ENCODE measurements around the gene ADM. TPM values are rescaled to one million over a fixed set of nuclear protein-coding genes. Genes with fewer than 3 reads are reported as not detected.

Gene ADM
- total RNA-seq, 1 experiment from 2014 or later = 87.2 TPM

DNA sequence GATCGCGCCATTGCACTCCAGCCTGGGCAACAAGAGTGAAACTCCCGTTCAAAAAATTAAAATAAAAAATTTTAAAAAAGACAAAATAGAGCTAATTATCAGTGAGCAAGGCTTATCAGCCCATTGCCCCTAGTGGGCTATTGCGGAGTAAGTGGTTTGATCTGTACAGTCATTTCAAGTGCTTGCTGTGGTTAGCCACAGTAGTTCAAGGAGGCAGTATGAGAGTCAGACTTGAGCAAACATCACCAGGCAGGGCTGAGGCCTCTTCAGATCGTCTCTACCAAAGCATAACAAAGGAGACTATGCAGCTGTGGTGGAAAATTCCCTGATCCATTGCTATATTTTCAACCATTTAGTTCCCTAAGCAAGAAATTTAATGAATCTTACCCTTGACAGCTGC, 6.5 kb upstream of the ADM start:
- Histone ChIP-seq H3K4me2 (ENCODE audit: low read length) (peak overlapping the region; percentile 5; the same call in 1 of the 2 replicates), H3K27me3 (ENCODE audit: insufficient read depth, low read length) (no peaks in the 10 kb centered on the region), H3K4me1 (ENCODE audit: control insufficient read depth in 1 of 2, insufficient read depth in 2 of 2, low read length in 2 of 2) (peaks cover 22 to 33% of the 10 kb centered on the region in 2 experiments), H3K9ac (ENCODE audit: low read length) (no peak overlapping the region), H2AFZ (ENCODE audit: low read depth, low read length, poor library complexity, severe bottlenecking) (no peak overlapping the region), H3K79me2 (ENCODE audit: insufficient read depth, low read length) (peaks cover 19% of the 10 kb centered on the region), H3K9me3 (ENCODE audit: control insufficient read depth in 1 of 2, insufficient read depth in 1 of 2, low read depth in 1 of 2, low read length in 2 of 2) (no peaks in the 10 kb centered on the region), H3K36me3 (ENCODE audit: control insufficient read depth in 1 of 2, insufficient read depth in 2 of 2, low read length in 2 of 2) (peaks cover 0 to 8% of the 10 kb centered on the region in 2 experiments; a peak in 1 of 4 replicates), H4K20me1 (ENCODE audit: insufficient read depth) (no peaks in the 10 kb centered on the region), H3K4me3 (replicated peaks in 1 of 2; ENCODE audit: low read depth in 1 of 2, low read length in 2 of 2) (no peak overlapping the region), H3K9me2 (ENCODE audit: insufficient read depth) (no peaks in the 10 kb centered on the region), H3K27ac (ENCODE audit: low read depth, low read length) (no peak overlapping the region)
- DNase-seq (ENCODE audit: low read depth, low spot score) (no peak), ATAC-seq (no peak)
- ChIA-PET CTCF (interaction anchor here (1.1 to 1.4 kb wide), 3 partner anchors 10 to 116 kb away, joined by 3 read pairs; no protein-coding TSS in a partner anchor), POLR2A (interaction anchor here (0.6 to 0.7 kb wide), 2 partner anchors 8 to 19 kb away, joined by 3 read pairs; no protein-coding TSS in a partner anchor), RAD21 (ENCODE audit: low non-redundant PET in 1 of 2, low total read pairs in 2 of 2, uncharacterized antibody in 2 of 2, unreplicated experiment in 2 of 2) (no interaction called here)
- TF ChIP-seq CTCF (IDR thresholded peaks at IDR 0.05 in 2 of 3, conservative IDR thresholded peaks at IDR 0.05 in 1 of 3; ENCODE audit: borderline replicate concordance in 1 of 3, insufficient read depth in 1 of 3, low read depth in 2 of 3, low read length in 2 of 3) (peak in 2 of 3 experiments; percentile 11 to 33; a peak in 1 of 6 replicates), ZNF274 (IDR thresholded peaks at IDR 0.05; ENCODE audit: low read depth, low read length) (no peak), CBX3 (IDR thresholded peaks at IDR 0.05; ENCODE audit: low read depth) (no peak)
- BruUV-seq (replicated peaks) = no TSS peak
- intact Hi-C loops (cut with micrococcal nuclease) = no loop called here

DNA sequence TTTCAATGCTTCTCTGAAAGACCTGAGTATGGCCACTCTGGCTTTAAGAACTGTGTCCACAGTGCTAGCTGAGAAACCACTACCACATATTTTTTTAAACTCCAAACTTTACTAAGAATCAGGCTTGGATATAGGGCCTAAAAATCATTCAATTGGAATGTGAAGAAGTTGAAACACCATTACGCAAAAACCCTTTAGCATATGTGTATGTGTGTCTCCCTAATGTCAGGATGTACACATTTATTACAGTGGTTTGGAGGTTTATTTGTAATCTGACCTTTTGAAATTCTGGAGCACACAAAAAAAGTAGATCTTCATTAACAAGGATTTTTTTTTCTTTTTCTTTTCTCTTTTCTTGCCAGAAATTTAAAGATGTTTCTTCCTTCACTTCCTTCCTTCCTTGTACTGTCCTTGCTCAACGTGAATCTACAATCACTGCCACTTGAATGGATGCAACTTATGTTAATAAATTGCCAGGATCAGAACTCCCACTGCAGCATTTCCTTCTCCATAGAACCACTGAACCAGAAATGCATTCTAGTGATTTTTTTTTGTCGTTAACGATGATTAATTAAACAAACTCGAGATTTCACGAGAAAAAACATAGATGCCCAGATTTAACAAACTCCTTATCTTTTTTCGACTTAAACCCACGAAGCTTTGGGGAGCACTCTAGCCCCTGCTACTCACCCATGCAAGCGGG, 3.1 kb upstream of the ADM start:
- Histone ChIP-seq H3K4me2 (ENCODE audit: low read length) (peak overlapping the region; percentile 98), H3K27ac (ENCODE audit: low read depth, low read length) (peak overlapping the region; percentile 97; the same call in 1 of the 2 replicates), H3K36me3 (ENCODE audit: control insufficient read depth in 1 of 2, insufficient read depth in 2 of 2, low read length in 2 of 2) (peaks cover 0 to 19% of the 10 kb centered on the region in 2 experiments; a peak in 2 of 4 replicates), H3K9me2 (ENCODE audit: insufficient read depth) (no peaks in the 10 kb centered on the region), H3K79me2 (ENCODE audit: insufficient read depth, low read length) (peaks cover 45% of the 10 kb centered on the region), H3K4me3 (replicated peaks in 1 of 2; ENCODE audit: low read depth in 1 of 2, low read length in 2 of 2) (peak overlapping the region; percentile 85 to 93), H3K27me3 (ENCODE audit: insufficient read depth, low read length) (no peaks in the 10 kb centered on the region), H2AFZ (ENCODE audit: low read depth, low read length, poor library complexity, severe bottlenecking) (no peak overlapping the region), H3K9ac (ENCODE audit: low read length) (peak overlapping the region; percentile 94), H4K20me1 (ENCODE audit: insufficient read depth) (no peaks in the 10 kb centered on the region), H3K9me3 (ENCODE audit: control insufficient read depth in 1 of 2, insufficient read depth in 1 of 2, low read depth in 1 of 2, low read length in 2 of 2) (no peaks in the 10 kb centered on the region), H3K4me1 (ENCODE audit: control insufficient read depth in 1 of 2, insufficient read depth in 2 of 2, low read length in 2 of 2) (peaks cover 22 to 40% of the 10 kb centered on the region in 2 experiments)
- ChIA-PET CTCF (interaction anchor here (0.7 kb wide), 1 partner anchor 65 kb away, joined by 3 read pairs; no protein-coding TSS in a partner anchor), RAD21 (ENCODE audit: low non-redundant PET in 1 of 2, low total read pairs in 2 of 2, uncharacterized antibody in 2 of 2, unreplicated experiment in 2 of 2) (no interaction called here), POLR2A (interaction anchor here (1.2 kb wide), 2 partner anchors 14 to 64 kb away, joined by 3 to 4 read pairs; no protein-coding TSS in a partner anchor)
- ATAC-seq (no peak), DNase-seq (ENCODE audit: low read depth, low spot score) (no peak)
- BruUV-seq (replicated peaks) = no TSS peak
- intact Hi-C loops (cut with micrococcal nuclease) = no loop called here
- TF ChIP-seq YY1 (IDR thresholded peaks at IDR 0.05; ENCODE audit: extremely low read depth, insufficient replicate concordance, low read depth, low read length) (no peak), RAD21 (IDR thresholded peaks at IDR 0.05; ENCODE audit: low read depth) (no peak), ZFX (IDR thresholded peaks at IDR 0.05) (no peak), REST (IDR thresholded peaks at IDR 0.05; ENCODE audit: low read depth) (no peak), FOSL1 (IDR thresholded peaks at IDR 0.05; ENCODE audit: low read depth) (no peak), POLR2AphosphoS5 (IDR thresholded peaks at IDR 0.05; ENCODE audit: low read depth, low read length) (no peak), SRF (IDR thresholded peaks at IDR 0.05; ENCODE audit: low read depth) (no peak), SP1 (IDR thresholded peaks at IDR 0.05; ENCODE audit: low read depth) (no peak)
